NCI-H1048 (cell line): ENCODE measurements around the gene RAB9A.
"Not testable (repeated sequence)": the region's sequence is repeated elsewhere in the genome, so short reads cannot be mapped to it uniquely, and the experiment has no call there.

Source experiments
- DNase-seq: peaks from one replicate; lab custom pipeline; 2025; lab: John Stamatoyannopoulos, UW

Gene RAB9A

GRCh38 chrX:13688958-13689740 is at the start of gene RAB9A:
Gene RAB9A, plus strand, starts transcription at chrX:13689128. Its CDS starts 19,619 bp downstream, at chrX:13708747.
- DNase-seq: peak; percentile 67

GRCh38 chrX:13641684-13642083 is 47.2 kb upstream of the RAB9A start:
- not testable (repeated sequence) for DNase-seq

- no peak for DNase-seq
Observed at GRCh38 chrX:13645464-13646153, 43.3 kb upstream of the RAB9A start.

GRCh38 chrX:13646154-13646549 is 42.8 kb upstream of the RAB9A start:
- no peak for DNase-seq

- DNase-seq: no peak
Observed at GRCh38 chrX:13647709-13648212, 41.2 kb upstream of the RAB9A start.

GRCh38 chrX:13648336-13648735 is 40.6 kb upstream of the RAB9A start:
- not testable (repeated sequence) for DNase-seq

- DNase-seq: no peak
Observed at GRCh38 chrX:13649838-13650237, 39.1 kb upstream of the RAB9A start.

- no peak for DNase-seq
Observed at GRCh38 chrX:13650318-13650717, 38.6 kb upstream of the RAB9A start.

- DNase-seq: no peak
Observed at GRCh38 chrX:13651150-13651549, 37.8 kb upstream of the RAB9A start.

GRCh38 chrX:13652287-13652793 is 36.6 kb upstream of the RAB9A start:
- no peak for DNase-seq

- peak; percentile 97 for DNase-seq
Observed at GRCh38 chrX:13652850-13653693, 35.9 kb upstream of the RAB9A start, which contains the start of gene TCEANC. Gene TCEANC, plus strand, starts transcription at chrX:13653141. Its CDS starts 9,368 bp downstream, at chrX:13662509.

GRCh38 chrX:13654116-13654515 is 34.8 kb upstream of the RAB9A start:
- no peak for DNase-seq

- no peak for DNase-seq
Observed at GRCh38 chrX:13655674-13656073, 33.3 kb upstream of the RAB9A start.

GRCh38 chrX:13658602-13659001 is 30.3 kb upstream of the RAB9A start:
- DNase-seq: peak; percentile 1

GRCh38 chrX:13659063-13659462 is 29.9 kb upstream of the RAB9A start:
- no peak for DNase-seq

GRCh38 chrX:13661735-13662288 is 27.1 kb upstream of the RAB9A start:
- no peak for DNase-seq

GRCh38 chrX:13662355-13662791 is 26.6 kb upstream of the RAB9A start:
- no peak for DNase-seq

- DNase-seq: no peak
Observed at GRCh38 chrX:13664020-13664419, 24.9 kb upstream of the RAB9A start.

- no peak for DNase-seq
Observed at GRCh38 chrX:13666836-13667235, 22.1 kb upstream of the RAB9A start.

GRCh38 chrX:13667919-13668318 is 21.0 kb upstream of the RAB9A start:
- no peak for DNase-seq

GRCh38 chrX:13669246-13669737 is 19.6 kb upstream of the RAB9A start:
- peak; percentile 74 for DNase-seq
